ENCODE measurements around the gene CFAP20DC.

The CFAP20DC gene

GRCh38 chr3:58722561-58722960 lies 327.3 kb downstream of the CFAP20DC start (continued):
- no peak for TF ChIP-seq CTCF (tag by site-specific recombination; IDR thresholded peaks at IDR 0.05)
- no peak for TF ChIP-seq IKZF3 (tag by site-specific recombination; IDR thresholded peaks at IDR 0.05)
- TF ChIP-seq ZNF157 (tag by site-specific recombination; IDR thresholded peaks at IDR 0.05) = no peak
- no peak for TF ChIP-seq PRDM2 (tag by site-specific recombination; IDR thresholded peaks at IDR 0.05; ENCODE audit: borderline replicate concordance)
- TF ChIP-seq ZNF785 (tag by site-specific recombination; IDR thresholded peaks at IDR 0.05) = no peak
- TF ChIP-seq YY1 (tag by site-specific recombination; IDR thresholded peaks at IDR 0.05) = no peak
- TF ChIP-seq ZNF24 (tag by site-specific recombination; IDR thresholded peaks at IDR 0.05) = no peak
- TF ChIP-seq ZSCAN30 (tag by site-specific recombination; IDR thresholded peaks at IDR 0.05) = no peak
- TF ChIP-seq ZNF610 (tag by site-specific recombination; IDR thresholded peaks at IDR 0.05; ENCODE audit: borderline replicate concordance) = no peak

- CTCF ChIA-PET = no interaction called here
Measured at GRCh38 chr3:58720526-58720925, 329.3 kb downstream of the CFAP20DC start.

More at GRCh38 chr3:58720526-58720925, 329.3 kb downstream of the CFAP20DC start:
- H3K9me3 ChIP-seq (ENCODE audit: control insufficient read depth, insufficient read depth, low read depth, low read length) = no peaks in the 10 kb centered on the region
- TF ChIP-seq YY2 (tag by site-specific recombination; IDR thresholded peaks at IDR 0.05) (no peak), MYNN (tag by site-specific recombination; IDR thresholded peaks at IDR 0.05; ENCODE audit: borderline replicate concordance) (no peak), ZNF341 (tag by site-specific recombination; IDR thresholded peaks at IDR 0.05; ENCODE audit: low read depth) (no peak), HOXC10 (CRISPR knock-in tag; IDR thresholded peaks at IDR 0.05) (no peak), ZNF266 (tag by site-specific recombination; IDR thresholded peaks at IDR 0.05; ENCODE audit: low read depth) (no peak), ZNF24 (tag by site-specific recombination; IDR thresholded peaks at IDR 0.05) (no peak), ZNF280C (tag by site-specific recombination; IDR thresholded peaks at IDR 0.05) (no peak), ZNF362 (tag by site-specific recombination; IDR thresholded peaks at IDR 0.05) (no peak), KLF16 (tag by site-specific recombination; IDR thresholded peaks at IDR 0.05) (no peak), ZBTB6 (tag by site-specific recombination; IDR thresholded peaks at IDR 0.05) (no peak), ZNF184 (tag by site-specific recombination; IDR thresholded peaks at IDR 0.05) (no peak), ZNF664 (tag by site-specific recombination; IDR thresholded peaks at IDR 0.05) (no peak)
- no peaks in the 10 kb centered on the region for H3K36me3 ChIP-seq (ENCODE audit: control insufficient read depth in 2 of 2, insufficient read depth in 1 of 2, low read length in 2 of 2)
- H3K4me1 ChIP-seq (ENCODE audit: control insufficient read depth, insufficient read depth, low read length) = peaks cover 9% of the 10 kb centered on the region
- POLR2A ChIA-PET = no interaction called here
- H3K4me3 ChIP-seq (ENCODE audit: low read depth, low read length) = no peak overlapping the region
- no peak overlapping the region for H3K27ac ChIP-seq (ENCODE audit: extremely low read depth, low read depth, low read length)

Data from HEK293 (cell line).